ENCODE measurements around the gene GDPD3. TPM values are rescaled to one million over a fixed set of nuclear protein-coding genes. Genes with fewer than 3 reads are reported as not detected.

The GDPD3 gene
- total and polyA plus RNA-seq, 2 of the 13 experiments (the other 11 are each of a cell fraction or from before 2014, with no cell fraction given): 18.7 to 20.6 TPM

- TF ChIP-seq THAP7 (CRISPR knock-in tag; IDR thresholded peaks at IDR 0.05) (0 out of 2 replicates have a peak, but pooled peaks have one; percentile 65), PHF5A (CRISPR knock-in tag; IDR thresholded peaks at IDR 0.05; ENCODE audit: low read depth, unreplicated experiment) (peak; percentile 21), THYN1 (CRISPR knock-in tag; IDR thresholded peaks at IDR 0.05; ENCODE audit: borderline replicate concordance, low read depth) (no peak), TBL1XR1 (IDR thresholded peaks at IDR 0.05; ENCODE audit: borderline replicate concordance, low read length, partially characterized antibody) (peak; percentile 20), SETDB1 (CRISPR knock-in tag; IDR thresholded peaks at IDR 0.05; ENCODE audit: borderline replicate concordance) (no peak), KDM1A (CRISPR knock-in tag; IDR thresholded peaks at IDR 0.05) (peak; percentile 98), BHLHE40 (IDR thresholded peaks at IDR 0.05; ENCODE audit: low read length) (peak; percentile 33; the same call in 1 of the 2 replicates), ETS1 (CRISPR knock-in tag; IDR thresholded peaks at IDR 0.05) (no peak), ZNF768 (CRISPR knock-in tag; IDR thresholded peaks at IDR 0.05) (peak; percentile 73), SMAD1 (CRISPR knock-in tag; IDR thresholded peaks at IDR 0.05; ENCODE audit: borderline replicate concordance, low read depth) (no peak; the same call in 1 of the 2 replicates), ZFP82 (CRISPR knock-in tag; IDR thresholded peaks at IDR 0.05; ENCODE audit: borderline replicate concordance) (no peak), HIVEP1 (CRISPR knock-in tag; IDR thresholded peaks at IDR 0.05) (peak; percentile 69; the same call in 1 of the 2 replicates), KMT2B (CRISPR knock-in tag; IDR thresholded peaks at IDR 0.05) (peak; percentile 25), UBTF (CRISPR knock-in tag; IDR thresholded peaks at IDR 0.05) (peak; percentile 52), AFF4 (CRISPR knock-in tag; IDR thresholded peaks at IDR 0.05) (no peak), ZNF503 (CRISPR knock-in tag; IDR thresholded peaks at IDR 0.05) (peak; percentile 76; the same call in 1 of the 2 replicates), SP1 (IDR thresholded peaks at IDR 0.05) (no peak), SP1 (CRISPR knock-in tag; IDR thresholded peaks at IDR 0.05) (peak; percentile 72; the same call in 1 of the 2 replicates), RFXANK (CRISPR knock-in tag; IDR thresholded peaks at IDR 0.05) (no peak), ZFAT (CRISPR knock-in tag; conservative IDR thresholded peaks at IDR 0.05) (no peak), XBP1 (CRISPR knock-in tag; IDR thresholded peaks at IDR 0.05) (peak; percentile 48; the same call in 1 of the 2 replicates)
These were observed 20.8 kb downstream of the GDPD3 start (continued) for GRCh38 chr16:30092373-30093010.

Measured in HepG2 (cell line).